Activated naive CD8-positive, alpha-beta T cell treated with anti-CD3 and anti-CD28 coated beads for 36 hours (primary cell): ENCODE results near the gene ORM1. TPM values are rescaled to one million over a fixed set of nuclear protein-coding genes. Genes with fewer than 3 reads are reported as not detected.

Experiments
- total RNA-seq, 2 experiments: library from RNA; stranded (reverse); gene quantifications; one replicate each; pipeline ENCODE4 v1.2.3, GENCODE V29; 2021

Gene ORM1
- total RNA-seq, 2 experiments from 2014 or later = not detected

Other genes starting within 250 kb of the ORM1 start
- not detected for gene AMBP, start 244.8 kb upstream of the ORM1 start, total RNA-seq
- gene KIF12, start 223.8 kb upstream of the ORM1 start, total RNA-seq = not detected
- gene COL27A1, start 167.6 kb upstream of the ORM1 start, total RNA-seq = 10 to 100 TPM; 11.4 to 12.2 TPM
- gene ORM2, start 6.8 kb downstream of the ORM1 start, total RNA-seq = not detected
- gene AKNA, start 64.9 kb downstream of the ORM1 start, total RNA-seq = 100 to 1,000 TPM; 129 to 130 TPM
- gene WHRN, start 182.4 kb downstream of the ORM1 start, total RNA-seq = 1 to 10 TPM; 4.6 to 5.8 TPM